Measurements from ENCODE around the gene NABP1.

The NABP1 gene
- long read RNA-seq, full-length matches to known transcripts = 30 of 66 reads
- long read RNA-seq, partial matches to known transcripts = 15 of 66 reads
- long read RNA-seq, other reads (novel, unspliced or antisense) = 21 of 66 reads

- Histone ChIP-seq H3K4me3 (replicated peaks; ENCODE audit: insufficient read depth, low read length) (peak within 1 kb of the TSS; percentile 68), H3K27ac (replicated peaks) (peak within 1 kb of the TSS; percentile 91), H3K27me3 (ENCODE audit: insufficient read depth, poor library complexity, severe bottlenecking) (no peaks in the 10 kb centered on the region)
- TF ChIP-seq GABPA (IDR thresholded peaks at IDR 0.05; ENCODE audit: low read depth) (no peak), CTCF (IDR thresholded peaks at IDR 0.05; ENCODE audit: insufficient read depth, low read length) (no peak), REST (IDR thresholded peaks at IDR 0.05; ENCODE audit: insufficient replicate concordance, low read depth) (peak; percentile 81), POLR2AphosphoS5 (IDR thresholded peaks at IDR 0.05; ENCODE audit: low read depth) (peak; percentile 99), SPI1 (IDR thresholded peaks at IDR 0.05; ENCODE audit: borderline replicate concordance, low read depth) (no peak)
- DNase-seq (ENCODE audit: low read depth in 1 of 2, low spot score in 1 of 2) = peak; percentile 87 to 96
These were observed at the start of gene NABP1 for GRCh38 chr2:191677646-191678436. TSS of gene NABP1 (plus strand) at chr2:191678136. CDS start at chr2:191678615, 479 bp downstream.

GRCh38 chr2:191629001-191629453 lies 48.9 kb upstream of the NABP1 start:
- DNase-seq (ENCODE audit: low read depth in 1 of 2, low spot score in 1 of 2) = no peak
- Histone ChIP-seq H3K27ac (replicated peaks) (no peak overlapping the region), H3K27me3 (ENCODE audit: insufficient read depth, poor library complexity, severe bottlenecking) (no peaks in the 10 kb centered on the region), H3K4me3 (replicated peaks; ENCODE audit: insufficient read depth, low read length) (no peak overlapping the region)
- no peak for TF ChIP-seq CTCF (IDR thresholded peaks at IDR 0.05; ENCODE audit: insufficient read depth, low read length)
- no peak for TF ChIP-seq GABPA (IDR thresholded peaks at IDR 0.05; ENCODE audit: low read depth)
- TF ChIP-seq REST (IDR thresholded peaks at IDR 0.05; ENCODE audit: insufficient replicate concordance, low read depth) = no peak
- no peak for TF ChIP-seq SPI1 (IDR thresholded peaks at IDR 0.05; ENCODE audit: borderline replicate concordance, low read depth)
- TF ChIP-seq POLR2AphosphoS5 (IDR thresholded peaks at IDR 0.05; ENCODE audit: low read depth) = no peak

- no peak overlapping the region for H3K4me3 ChIP-seq (replicated peaks; ENCODE audit: insufficient read depth, low read length)
- no peak for DNase-seq (ENCODE audit: low read depth in 1 of 2, low spot score in 1 of 2)
- TF ChIP-seq POLR2AphosphoS5 (IDR thresholded peaks at IDR 0.05; ENCODE audit: low read depth) = no peak
- TF ChIP-seq GABPA (IDR thresholded peaks at IDR 0.05; ENCODE audit: low read depth) = no peak
- TF ChIP-seq CTCF (IDR thresholded peaks at IDR 0.05; ENCODE audit: insufficient read depth, low read length) = no peak
- TF ChIP-seq REST (IDR thresholded peaks at IDR 0.05; ENCODE audit: insufficient replicate concordance, low read depth) = no peak
- TF ChIP-seq SPI1 (IDR thresholded peaks at IDR 0.05; ENCODE audit: borderline replicate concordance, low read depth) = no peak
- H3K27me3 ChIP-seq (ENCODE audit: insufficient read depth, poor library complexity, severe bottlenecking) = no peaks in the 10 kb centered on the region
- H3K27ac ChIP-seq (replicated peaks) = no peak overlapping the region
These were observed 47.8 kb upstream of the NABP1 start for GRCh38 chr2:191629976-191630712.
